ENCODE results near the gene ARHGAP26. TPM values are rescaled to one million over a fixed set of nuclear protein-coding genes. Genes with fewer than 3 reads are reported as not detected.
A peak's percentile ranks its signal among the peaks of the same experiment; 100 is the strongest.

Gene ARHGAP26
- polyA plus RNA-seq, 3 donors, result 26.5 to 56.8 (median 28.7) TPM

- H3K4me3 ChIP-seq (replicated peaks in 1 of 3; ENCODE audit: low read depth in 2 of 3, low read length in 3 of 3), result no peak overlapping the region
- H3K4me1 Mint-ChIP-seq, result peaks cover 65% of the 10 kb centered on the region
- H3K9me3 Mint-ChIP-seq, result no peaks in the 10 kb centered on the region
- no peaks in the 10 kb centered on the region for H3K9me3 ChIP-seq (replicated peaks in 1 of 2; ENCODE audit: control insufficient read depth in 1 of 2, insufficient read depth in 1 of 2, low read length in 2 of 2)
- no peak overlapping the region for H3K4me2 ChIP-seq (replicated peaks; ENCODE audit: extremely low read depth, low read length, poor library complexity, severe bottlenecking)
- intact Hi-C loops (cut with micrococcal nuclease), result loop anchor here in 1 of 2 donors (5.0 kb wide), 1 partner anchor 64 kb away; the partner anchor contains the start of gene ARHGAP26
- peaks cover 88% of the 10 kb centered on the region for H4K20me1 ChIP-seq (ENCODE audit: insufficient read depth, low read length)
- H3K9ac ChIP-seq (ENCODE audit: insufficient read depth, low read length, poor library complexity, severe bottlenecking), result no peak overlapping the region
- H3K27me3 Mint-ChIP-seq (ENCODE audit: low read depth in 3 of 3), result no peaks in the 10 kb centered on the region
- peak overlapping the region; percentile 26 to 89 for H3K27ac ChIP-seq (ENCODE audit: low read depth in 1 of 2, low read length in 2 of 2)
- WGBS (ENCODE audit: insufficient coverage), result 0% methylated on average over 1 of the region's 2 CpGs
- H3K4me3 Mint-ChIP-seq, result no peak overlapping the region
- H3K36me3 ChIP-seq (replicated peaks in 1 of 2; ENCODE audit: control insufficient read depth in 1 of 2, insufficient read depth in 2 of 2, low read length in 2 of 2), result peaks cover 7 to 17% of the 10 kb centered on the region in 2 donors
- DNase-seq, result no peak
- no peak overlapping the region for H2AFZ ChIP-seq (ENCODE audit: insufficient read depth, low read depth, low read length, poor library complexity, severe bottlenecking)
- TF ChIP-seq CTCF (IDR thresholded peaks at IDR 0.05), result no peak
- H3K36me3 Mint-ChIP-seq, result peaks cover 31 to 39% of the 10 kb centered on the region in 2 donors
- peaks cover 95% of the 10 kb centered on the region for H3K79me2 ChIP-seq (ENCODE audit: insufficient read depth, low read length)
- H3K27me3 ChIP-seq (ENCODE audit: control insufficient read depth in 2 of 2, insufficient read depth in 2 of 2, low read length in 2 of 2), result no peaks in the 10 kb centered on the region
- peak overlapping the region; percentile 80 to 99 (median 97) for H3K27ac Mint-ChIP-seq
- peaks cover 52 to 69% of the 10 kb centered on the region in 2 donors for H3K4me1 ChIP-seq (ENCODE audit: control insufficient read depth in 1 of 2, insufficient read depth in 2 of 2, low read length in 2 of 2)
These were observed 65.9 kb downstream of the ARHGAP26 start for GRCh38 chr5:142836048-142836447.

- WGBS (ENCODE audit: insufficient coverage), result 4% methylated on average over 5 of the region's 8 CpGs
- no peaks in the 10 kb centered on the region for H3K9me3 ChIP-seq (replicated peaks in 1 of 2; ENCODE audit: control insufficient read depth in 1 of 2, insufficient read depth in 1 of 2, low read length in 2 of 2)
- peaks cover 95% of the 10 kb centered on the region for H3K79me2 ChIP-seq (ENCODE audit: insufficient read depth, low read length)
- H3K4me3 Mint-ChIP-seq, result peak overlapping the region; percentile 72 to 86
- H3K4me1 ChIP-seq (ENCODE audit: control insufficient read depth in 1 of 2, insufficient read depth in 2 of 2, low read length in 2 of 2), result peaks cover 53 to 61% of the 10 kb centered on the region in 2 donors
- H3K27me3 ChIP-seq (ENCODE audit: control insufficient read depth in 2 of 2, insufficient read depth in 2 of 2, low read length in 2 of 2), result no peaks in the 10 kb centered on the region
- peak overlapping the region; percentile 92 to 99 (median 98) for H3K27ac Mint-ChIP-seq
- H3K9me3 Mint-ChIP-seq, result no peaks in the 10 kb centered on the region
- H3K27me3 Mint-ChIP-seq (ENCODE audit: low read depth in 3 of 3), result no peaks in the 10 kb centered on the region
- H4K20me1 ChIP-seq (ENCODE audit: insufficient read depth, low read length), result peaks cover 88% of the 10 kb centered on the region
- peaks cover 30% of the 10 kb centered on the region in 2 donors for H3K36me3 Mint-ChIP-seq
- peak overlapping the region; percentile 45 for H3K9ac ChIP-seq (ENCODE audit: insufficient read depth, low read length, poor library complexity, severe bottlenecking)
- H2AFZ ChIP-seq (ENCODE audit: insufficient read depth, low read depth, low read length, poor library complexity, severe bottlenecking), result no peak overlapping the region
- intact Hi-C loops (cut with micrococcal nuclease), result loop anchor here in 1 of 2 donors (5.0 kb wide), 1 partner anchor 65 kb away; the partner anchor contains the start of gene ARHGAP26
- H3K27ac ChIP-seq (ENCODE audit: low read depth in 1 of 2, low read length in 2 of 2), result peak overlapping the region; percentile 89
- TF ChIP-seq CTCF (IDR thresholded peaks at IDR 0.05), result no peak
- H3K4me2 ChIP-seq (replicated peaks; ENCODE audit: extremely low read depth, low read length, poor library complexity, severe bottlenecking), result peak overlapping the region; percentile 68
- peaks cover 7 to 17% of the 10 kb centered on the region in 2 donors for H3K36me3 ChIP-seq (replicated peaks in 1 of 2; ENCODE audit: control insufficient read depth in 1 of 2, insufficient read depth in 2 of 2, low read length in 2 of 2)
- peak overlapping the region; percentile 27 to 76 (median 69) for H3K4me3 ChIP-seq (replicated peaks in 1 of 3; ENCODE audit: low read depth in 2 of 3, low read length in 3 of 3)
- DNase-seq, result peak; percentile 77 to 90 (median 83)
- H3K4me1 Mint-ChIP-seq, result peaks cover 65% of the 10 kb centered on the region
These were observed 67.0 kb downstream of the ARHGAP26 start for GRCh38 chr5:142837081-142837725.
